Right cardiac atrium (tissue), 5 donors: ENCODE results near the gene DSCAML1. TPM values are rescaled to one million over a fixed set of nuclear protein-coding genes. Genes with fewer than 3 reads are reported as not detected.

Source experiments
- ATAC-seq, 2 donors: fragments of 200-7000 bp; cut with Tn5 transposase; one replicate each; pipeline versions ENCODE4 v1.8.0 to v1.9.1; 2020; ENCODE audit warnings: moderate library complexity in 2 of 2, mild to moderate bottlenecking in 1 of 2
- DNase-seq, 3 donors: peaks; one replicate each; pipeline ENCODE4 v3.0.0-alpha.2; 2020
- H3K27ac ChIP-seq: one replicate; pipeline ENCODE4 v1.5.1; 2013; ENCODE audit warnings: mild to moderate bottlenecking, low read length, control low read depth, moderate library complexity
- H3K27me3 ChIP-seq: one replicate; pipeline ENCODE4 v1.6.1; 2013; ENCODE audit not compliant: control insufficient read depth, insufficient read depth
- H3K4me1 ChIP-seq: one replicate; pipeline ENCODE4 v1.6.1; 2013; ENCODE audit warnings: low read length; ENCODE audit not compliant: control insufficient read depth, insufficient read depth
- H3K4me3 ChIP-seq: one replicate; pipeline ENCODE4 v1.5.1; 2013; ENCODE audit warnings: low read length, control low read depth
- H3K9me3 ChIP-seq: one replicate; pipeline ENCODE4 v1.6.1; 2013; ENCODE audit warnings: low read length; ENCODE audit not compliant: control insufficient read depth
- WGBS: extraction: QIAGEN DNeasy Blood & Tissue Kit; methylation state at CpG from one replicate; pipeline ENCODE4 v1.1.7; 2013; 5-methylcytosine and 5-hydroxymethylcytosine counted together
- intact Hi-C, 4 donors: fragments of 100-400 bp; cut with DNase I; formaldehyde crosslinking; loops; one replicate each; pipeline versions ENCODE4 v1.11.0 to v1.14.0; 2022 to 2023
- polyA plus RNA-seq: library from polyadenylated mRNA; stranded (reverse); fragments of 200-250 nt; gene quantifications from one replicate; pipeline ENCODE4 v1.2.3, GENCODE V29; 2013
- total RNA-seq, 4 donors: library from RNA; stranded (reverse); fragmentation: NEBNext Ultra II Directional; extraction: Animal tissue kit (Norgen Biotek cat#: 25700); gene quantifications; one replicate each; pipeline ENCODE4 v1.2.1, GENCODE V29; 2021
- donor health status: healthy with polysubstance abuse.
- donor health status: DM: no; HTN: yes; CAD: no.
- donor health status: DM: no; HTN: no; CAD: no.
- donor health status: DM: no; HTN: yes; CAD: no; lungs with severe emphysema.
- donor health status: DM: yes; HTN: yes; CAD: no.

The DSCAML1 gene
- total and polyA plus RNA-seq, 5 donors: 0.45 to 1.4 (median 0.96) TPM

GRCh38 chr11:117670924-117671323 is 126.1 kb downstream of the DSCAML1 start:
- DNase-seq (no peak), ATAC-seq (no peak)
- WGBS: 85% methylated on average over 7 of the region's 7 CpGs

GRCh38 chr11:117670443-117670842 is 126.6 kb downstream of the DSCAML1 start:
- intact Hi-C loops: no loop called here
- ATAC-seq: no peak
- WGBS: 76% methylated on average over 5 of the region's 5 CpGs
- no peaks in the 10 kb centered on the region for H3K27me3 ChIP-seq
- H3K4me3 ChIP-seq: no peak overlapping the region
- no peaks in the 10 kb centered on the region for H3K9me3 ChIP-seq
- DNase-seq: no peak
- no peaks in the 10 kb centered on the region for H3K4me1 ChIP-seq
- H3K27ac ChIP-seq: no peak overlapping the region

More at GRCh38 chr11:117670924-117671323, 126.1 kb downstream of the DSCAML1 start:
- Histone ChIP-seq H3K27me3 (no peaks in the 10 kb centered on the region), H3K4me3 (no peak overlapping the region), H3K4me1 (no peaks in the 10 kb centered on the region), H3K9me3 (no peaks in the 10 kb centered on the region), H3K27ac (no peak overlapping the region)
- intact Hi-C loops: no loop called here

- H3K4me3 ChIP-seq: no peak overlapping the region
- DNase-seq (no peak), ATAC-seq (no peak)
- no peak overlapping the region for H3K27ac ChIP-seq
- peaks cover 3% of the 10 kb centered on the region for H3K4me1 ChIP-seq
- H3K9me3 ChIP-seq: no peaks in the 10 kb centered on the region
- 96% methylated on average over 4 of the region's 4 CpGs for WGBS
- intact Hi-C loops: no loop called here
- H3K27me3 ChIP-seq: no peaks in the 10 kb centered on the region
These were observed 127.4 kb downstream of the DSCAML1 start for GRCh38 chr11:117669616-117670015.

- intact Hi-C loops: no loop called here
- no peak for ATAC-seq
- WGBS: 87% methylated on average over 4 of the region's 4 CpGs
These were observed 128.0 kb downstream of the DSCAML1 start for GRCh38 chr11:117669062-117669461.

GRCh38 chr11:117668321-117668751 is 128.7 kb downstream of the DSCAML1 start:
- Histone ChIP-seq H3K9me3 (no peaks in the 10 kb centered on the region), H3K4me1 (peaks cover 3% of the 10 kb centered on the region), H3K27ac (no peak overlapping the region), H3K4me3 (no peak overlapping the region), H3K27me3 (no peaks in the 10 kb centered on the region)
- WGBS: 90% methylated on average over 6 of the region's 6 CpGs
- ATAC-seq (no peak), DNase-seq (no peak)
- intact Hi-C loops: no loop called here

More at GRCh38 chr11:117669062-117669461, 128.0 kb downstream of the DSCAML1 start:
- Histone ChIP-seq H3K4me3 (no peak overlapping the region), H3K4me1 (peaks cover 3% of the 10 kb centered on the region), H3K9me3 (no peaks in the 10 kb centered on the region), H3K27me3 (no peaks in the 10 kb centered on the region), H3K27ac (no peak overlapping the region)
- no peak for DNase-seq

GRCh38 chr11:117664897-117665296 is 132.1 kb downstream of the DSCAML1 start:
- DNase-seq: peak in 2 of 3 donors; percentile 67 to 75

GRCh38 chr11:117663821-117664220 is 133.2 kb downstream of the DSCAML1 start:
- Histone ChIP-seq H3K4me1 (peaks cover 6% of the 10 kb centered on the region), H3K9me3 (no peaks in the 10 kb centered on the region), H3K27ac (no peak overlapping the region), H3K4me3 (no peak overlapping the region), H3K27me3 (no peaks in the 10 kb centered on the region)
- intact Hi-C loops: no loop called here
- DNase-seq: no peak
- WGBS: 31% methylated on average over 11 of the region's 11 CpGs
- ATAC-seq: peak in 1 of 2 donors; percentile 57

More at GRCh38 chr11:117664897-117665296, 132.1 kb downstream of the DSCAML1 start:
- ATAC-seq: peak; percentile 44 to 73
- no peaks in the 10 kb centered on the region for H3K9me3 ChIP-seq
- intact Hi-C loops: no loop called here
- no peak overlapping the region for H3K4me3 ChIP-seq
- WGBS: 50% methylated on average over 8 of the region's 8 CpGs
- H3K27me3 ChIP-seq: no peaks in the 10 kb centered on the region
- H3K4me1 ChIP-seq: peaks cover 6% of the 10 kb centered on the region
- H3K27ac ChIP-seq: no peak overlapping the region

- H3K27ac ChIP-seq: no peak overlapping the region
- H3K27me3 ChIP-seq: no peaks in the 10 kb centered on the region
- peak; percentile 10 to 14 for ATAC-seq
- no peak overlapping the region for H3K4me3 ChIP-seq
- DNase-seq: no peak
- intact Hi-C loops: no loop called here
- H3K9me3 ChIP-seq: no peaks in the 10 kb centered on the region
- peaks cover 6% of the 10 kb centered on the region for H3K4me1 ChIP-seq
- WGBS: 45% methylated on average over 5 of the region's 5 CpGs
These were observed 133.6 kb downstream of the DSCAML1 start for GRCh38 chr11:117663414-117663813.

GRCh38 chr11:117662671-117663269 is 134.2 kb downstream of the DSCAML1 start:
- no peaks in the 10 kb centered on the region for H3K27me3 ChIP-seq
- H3K27ac ChIP-seq: no peak overlapping the region
- no peaks in the 10 kb centered on the region for H3K9me3 ChIP-seq
- ATAC-seq: no peak
- intact Hi-C loops: no loop called here
- peaks cover 6% of the 10 kb centered on the region for H3K4me1 ChIP-seq
- DNase-seq: no peak
- H3K4me3 ChIP-seq: no peak overlapping the region
- 90% methylated on average over 14 of the region's 14 CpGs for whole genome bisulfite sequencing

GRCh38 chr11:117662255-117662654 is 134.8 kb downstream of the DSCAML1 start:
- WGBS: 87% methylated on average over 8 of the region's 8 CpGs
- ATAC-seq: no peak
- H3K4me3 ChIP-seq: no peak overlapping the region
- H3K4me1 ChIP-seq: peaks cover 6% of the 10 kb centered on the region
- DNase-seq: no peak
- no peak overlapping the region for H3K27ac ChIP-seq
- no peaks in the 10 kb centered on the region for H3K27me3 ChIP-seq
- H3K9me3 ChIP-seq: no peaks in the 10 kb centered on the region
- intact Hi-C loops: no loop called here

GRCh38 chr11:117658809-117659208 is 138.2 kb downstream of the DSCAML1 start:
- H3K4me3 ChIP-seq: no peak overlapping the region
- WGBS: 89% methylated on average over 3 of the region's 3 CpGs
- no peak overlapping the region for H3K27ac ChIP-seq
- H3K9me3 ChIP-seq: no peaks in the 10 kb centered on the region
- H3K4me1 ChIP-seq: peaks cover 2% of the 10 kb centered on the region
- DNase-seq (no peak), ATAC-seq (no peak)
- H3K27me3 ChIP-seq: no peaks in the 10 kb centered on the region
- intact Hi-C loops: no loop called here

GRCh38 chr11:117657794-117658193 is 139.2 kb downstream of the DSCAML1 start:
- Histone ChIP-seq H3K9me3 (no peaks in the 10 kb centered on the region), H3K27ac (no peak overlapping the region), H3K27me3 (no peaks in the 10 kb centered on the region), H3K4me3 (no peak overlapping the region), H3K4me1 (no peaks in the 10 kb centered on the region)
- ATAC-seq: peak; percentile 71 to 76
- WGBS: 57% methylated on average over 7 of the region's 7 CpGs
- intact Hi-C loops: no loop called here
- DNase-seq: peak in 1 of 3 donors; percentile 40
